GM20431 (cell line): ENCODE data around the gene GMPR.
"Not testable (repeated sequence)": the region's sequence is repeated elsewhere in the genome, so short reads cannot be mapped to it uniquely, and the experiment has no call there.

Experiments used
- in situ Hi-C: fragments of 300-500 bp; cut with MseI, MboI; formaldehyde crosslinking; loops from one replicate; pipeline ENCODE4 v1.15.0; 2020; ENCODE audit warnings: low sequenced_read_pairs; ENCODE audit not compliant: unreplicated experiment

The GMPR gene

DNA sequence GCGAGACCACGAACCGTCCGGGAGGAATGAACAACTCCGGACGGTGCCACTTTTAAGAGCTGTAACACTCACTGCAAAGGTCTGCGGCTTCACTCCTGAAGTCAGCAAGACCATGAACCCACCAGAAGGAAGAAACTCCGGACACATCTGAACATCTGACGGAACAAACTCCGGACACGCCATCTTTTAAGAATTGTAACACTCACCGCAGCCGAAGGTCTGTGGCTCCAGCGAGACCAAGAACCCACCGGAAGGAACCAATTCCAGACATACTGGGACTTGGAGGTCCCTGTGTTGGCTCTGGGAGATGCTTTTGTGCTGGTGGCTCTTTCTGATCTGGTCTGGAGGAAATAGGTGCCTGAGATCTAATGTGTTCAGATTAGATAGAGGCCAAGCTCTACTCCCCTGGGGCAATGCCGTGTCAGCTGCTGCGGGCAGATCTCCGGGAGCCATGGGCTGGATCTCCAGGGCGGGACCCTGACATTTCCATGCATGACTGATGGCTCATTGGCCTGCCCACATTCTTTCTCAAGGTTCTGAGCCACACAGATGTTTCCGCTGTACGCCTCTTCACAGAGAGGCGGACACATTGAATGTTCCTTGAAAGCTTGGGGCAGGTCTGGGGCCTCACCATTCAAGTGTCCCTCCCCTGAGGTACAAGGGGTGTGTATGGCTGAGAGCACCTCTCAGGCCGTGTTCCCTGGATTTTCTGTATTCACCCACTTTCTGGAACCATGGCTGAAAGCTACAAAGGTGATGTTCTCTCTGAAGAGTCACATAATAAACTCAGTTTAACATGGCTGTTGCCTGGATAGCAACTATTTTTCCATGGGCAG is 29.3 kb downstream of the GMPR start:
- in situ Hi-C loops: no loop called here

DNA sequence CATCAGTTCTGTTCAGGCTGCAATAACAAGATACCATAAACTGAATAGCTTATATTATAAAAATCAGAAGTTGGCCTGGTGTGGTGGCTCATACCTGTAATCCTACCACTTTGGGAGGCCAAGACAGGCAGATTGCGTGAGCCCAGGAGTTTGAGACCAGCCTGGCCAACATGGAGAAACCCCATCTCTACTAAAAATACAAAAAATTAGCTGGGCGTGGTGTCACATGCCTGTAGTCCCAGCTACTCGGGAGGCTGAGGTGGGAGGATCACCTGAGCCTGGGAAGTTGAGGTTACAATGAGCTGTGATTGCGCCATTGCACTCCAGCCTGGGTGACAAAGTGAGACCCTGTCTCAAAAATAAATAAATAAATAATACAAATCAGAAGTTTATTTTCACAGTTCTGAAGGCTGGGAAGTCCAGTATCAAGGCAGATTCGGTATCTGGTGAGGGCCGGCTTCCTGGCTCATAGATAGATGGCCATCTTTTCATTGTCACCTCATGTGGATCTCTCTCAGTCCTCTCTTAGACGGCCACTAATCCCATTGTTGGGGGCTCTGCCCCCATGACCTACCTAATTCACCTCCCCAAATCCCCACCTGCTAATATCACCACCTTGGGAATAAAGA is 31.2 kb downstream of the GMPR start:
- in situ Hi-C loops: not testable (repeated sequence)

DNA sequence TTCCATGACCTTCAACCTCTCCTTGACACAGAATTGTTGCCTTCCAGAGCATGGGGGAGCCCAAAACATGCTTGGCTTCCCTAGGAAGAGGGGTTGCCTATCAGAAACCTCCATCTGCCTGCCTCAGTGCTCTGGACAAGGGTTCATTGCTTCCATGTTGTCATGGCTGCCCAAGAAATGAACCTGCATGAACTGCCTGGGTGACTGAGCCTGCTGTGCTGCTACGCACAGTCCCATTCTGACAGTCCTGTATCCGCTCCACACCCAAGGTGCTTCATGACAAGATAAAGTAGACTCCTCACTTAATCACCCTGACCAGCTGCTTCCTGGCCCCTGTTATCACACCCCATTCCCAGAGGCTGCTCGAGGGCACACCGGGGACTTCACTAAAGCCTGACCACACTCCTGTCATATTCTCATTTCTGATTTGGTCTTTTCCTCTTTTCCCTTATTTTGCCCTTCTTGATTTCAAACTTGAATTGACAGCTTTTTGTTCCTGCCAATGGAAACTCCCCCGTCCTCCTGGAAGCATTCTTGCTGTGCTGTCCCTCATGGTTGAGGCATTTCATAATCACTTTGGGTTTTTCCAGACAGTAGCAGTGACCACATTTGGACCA is 31.9 kb downstream of the GMPR start:
- in situ Hi-C loops: no loop called here

DNA sequence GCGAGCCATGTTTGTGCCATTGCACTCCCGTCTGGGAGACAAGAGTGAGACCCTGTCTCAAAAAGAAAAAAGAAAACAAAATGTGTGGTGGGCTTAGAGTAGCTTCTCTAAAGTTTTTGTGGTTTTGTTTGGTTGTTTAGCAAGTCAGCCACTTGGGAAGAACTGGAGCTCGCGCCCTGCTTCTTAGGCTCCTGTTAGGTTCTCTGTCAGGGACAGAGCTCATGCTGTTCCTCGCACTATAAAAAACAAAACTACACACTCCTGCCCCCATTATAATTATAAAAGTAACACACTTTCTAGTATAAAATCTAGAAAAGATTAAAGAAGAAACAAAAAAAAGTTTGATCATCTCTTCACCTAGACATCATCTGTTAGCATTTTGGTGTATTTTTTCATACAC is 33.0 kb downstream of the GMPR start:
- in situ Hi-C loops: no loop called here

DNA sequence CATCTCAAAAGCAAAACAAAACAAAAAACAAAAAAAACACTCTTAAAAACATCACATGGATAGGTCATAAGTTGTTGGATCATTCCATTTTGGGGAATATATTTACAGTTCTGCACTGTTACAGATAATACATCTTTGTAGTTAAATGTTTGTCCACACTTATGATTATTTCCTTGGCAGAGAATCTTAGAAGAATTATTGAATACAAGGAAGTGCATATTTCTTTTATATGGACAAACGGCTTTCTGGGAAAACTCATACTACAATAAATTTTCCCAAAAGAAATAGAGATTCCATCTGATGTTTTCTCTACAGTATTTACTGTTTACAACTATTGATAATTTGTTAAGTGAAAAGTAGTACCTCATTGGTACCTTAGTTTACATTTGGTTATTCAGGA is 33.8 kb downstream of the GMPR start:
- in situ Hi-C loops: no loop called here

DNA sequence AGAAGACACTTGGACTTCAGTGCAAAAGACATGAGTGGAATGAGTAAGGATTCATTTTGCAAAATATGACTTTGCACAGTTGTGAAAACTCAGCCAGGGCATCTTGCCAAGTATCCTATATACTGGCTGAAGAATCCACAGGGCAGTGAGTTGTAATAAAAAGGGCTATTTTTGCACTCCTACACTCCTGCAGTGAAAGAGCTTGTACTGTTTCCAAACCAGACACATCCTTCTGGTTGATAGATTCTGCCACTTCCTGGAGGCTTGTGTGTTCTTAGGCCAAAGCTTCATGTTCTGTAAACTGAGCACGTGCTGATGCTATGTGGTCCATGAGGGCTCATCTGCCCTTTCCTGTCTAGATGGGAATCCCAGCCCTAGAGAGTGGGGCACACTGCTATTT is 34.9 kb downstream of the GMPR start:
- in situ Hi-C loops: no loop called here

DNA sequence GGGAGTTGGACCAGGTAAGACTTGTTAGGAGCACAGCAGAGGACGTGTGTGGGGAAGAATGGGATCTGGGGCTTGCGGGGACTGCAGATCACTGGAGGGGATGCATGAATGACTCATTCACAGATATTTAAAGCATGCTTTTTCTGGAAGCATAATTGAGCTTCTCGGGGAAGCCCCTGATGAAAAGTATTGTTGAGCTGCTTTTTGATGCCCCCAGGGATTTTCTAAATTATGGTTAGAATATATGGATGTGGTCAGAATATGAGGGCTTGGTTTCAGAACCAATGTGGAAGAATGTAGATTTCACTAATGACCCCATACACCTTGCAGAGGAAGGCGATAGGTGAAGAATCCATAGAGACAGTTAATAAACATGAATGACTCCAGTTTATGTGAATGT is 36.1 kb downstream of the GMPR start:
- in situ Hi-C loops: no loop called here

DNA sequence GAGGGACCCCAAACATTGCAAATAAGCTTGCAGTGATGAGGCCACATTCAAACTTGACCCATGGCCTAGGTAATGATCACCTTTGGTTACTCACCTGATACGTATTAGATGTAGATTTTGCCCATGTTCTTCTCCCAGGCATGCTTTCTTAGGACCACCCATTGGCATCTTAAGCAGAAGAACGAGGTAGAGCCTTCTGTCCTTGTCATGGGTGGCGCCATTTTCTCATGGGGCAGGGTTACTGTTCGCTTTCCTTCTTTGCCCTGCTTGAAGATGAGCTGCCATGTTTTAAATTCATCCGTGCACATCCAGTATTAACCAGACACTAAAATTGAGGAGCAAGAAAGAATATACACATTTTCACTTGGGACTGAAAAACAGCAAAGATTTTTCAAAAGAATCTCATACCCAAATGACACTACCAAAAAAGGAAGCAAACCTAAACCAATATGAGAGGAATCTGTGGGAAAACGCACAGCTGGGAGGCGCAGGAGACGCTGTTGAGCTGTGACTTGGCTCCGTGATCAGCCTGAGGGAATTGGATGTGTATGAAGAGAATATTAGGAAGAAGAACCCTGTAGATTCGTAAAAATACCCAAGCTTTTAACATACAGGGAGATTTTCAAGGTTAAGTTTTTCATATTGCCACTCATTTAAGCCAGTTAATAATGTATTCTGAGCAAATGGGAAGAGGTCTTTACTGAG is 36.6 kb downstream of the GMPR start:
- in situ Hi-C loops: no loop called here

DNA sequence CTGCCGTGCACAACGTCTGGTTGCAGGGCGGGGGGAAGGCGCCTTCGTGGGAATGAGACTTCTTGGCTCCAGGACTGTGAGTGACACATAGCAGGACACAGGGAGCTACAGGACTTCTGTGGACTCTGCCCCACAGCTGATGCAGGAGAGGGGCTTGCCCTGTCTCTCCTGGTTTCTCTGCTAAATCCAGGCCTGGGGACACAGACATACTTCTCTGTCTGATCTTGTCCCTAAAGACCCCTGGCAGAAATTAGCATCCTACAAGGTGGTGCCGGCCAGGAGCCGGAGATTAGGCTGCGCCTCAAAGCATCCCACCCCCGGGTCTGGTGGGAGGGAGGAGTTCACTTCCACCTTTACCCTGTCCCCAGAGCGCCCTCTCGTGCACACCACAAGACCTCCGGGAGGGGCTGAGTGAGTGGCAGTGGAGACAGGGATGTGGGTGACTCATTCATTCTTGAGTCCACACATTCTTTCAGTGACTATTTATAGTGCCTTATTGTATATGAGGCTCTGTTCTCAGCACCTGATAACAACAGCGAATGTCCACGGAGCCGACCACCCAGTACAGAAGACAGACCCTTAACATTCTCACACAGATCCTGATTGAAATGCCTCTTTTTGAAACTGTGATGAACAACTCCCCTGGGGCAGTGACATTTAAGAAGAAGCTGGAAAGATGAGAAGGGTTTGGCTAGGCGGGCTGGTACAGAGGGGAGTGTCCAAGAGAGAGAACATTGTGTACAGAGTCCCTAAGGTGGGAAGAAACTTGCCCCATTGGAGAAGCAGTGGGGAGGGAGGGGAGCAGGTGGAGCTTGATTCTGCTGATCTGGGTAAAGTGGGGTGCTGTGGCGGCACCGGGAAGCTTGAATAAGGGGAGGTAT is 39.0 kb downstream of the GMPR start:
- in situ Hi-C loops: no loop called here

DNA sequence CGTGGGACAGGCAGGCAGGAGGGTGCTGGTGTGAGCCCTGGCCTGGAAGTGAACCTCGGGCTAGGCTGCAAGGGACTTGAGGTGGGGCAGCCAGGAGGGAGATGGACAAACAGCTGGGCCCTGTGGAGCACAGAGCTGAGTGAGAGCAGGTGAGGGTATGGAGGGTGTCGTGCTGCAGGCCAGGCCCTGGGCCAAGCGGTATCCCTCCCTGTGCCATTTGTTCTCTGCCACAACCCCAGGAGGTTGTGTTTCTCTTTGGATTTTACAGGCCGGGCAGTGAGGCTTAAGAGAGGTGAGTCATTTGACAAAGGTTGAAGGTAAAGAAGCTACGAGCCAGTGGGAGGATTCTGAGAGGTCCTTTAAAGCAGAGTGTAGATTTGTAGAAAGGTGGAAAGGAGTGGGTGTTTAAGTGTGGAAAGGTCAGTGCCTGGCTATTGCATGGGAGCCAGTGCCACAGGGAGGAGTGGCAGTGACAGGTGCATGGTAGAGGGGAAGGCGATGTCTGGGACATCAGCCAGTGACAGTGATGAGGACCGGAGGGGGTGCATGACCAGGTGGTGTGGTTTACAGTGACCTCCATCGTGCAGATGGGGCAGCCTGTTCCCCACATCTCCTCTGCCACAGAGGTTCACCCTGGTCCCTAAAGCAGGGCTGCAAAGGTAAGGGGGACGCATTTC is 39.8 kb downstream of the GMPR start:
- in situ Hi-C loops: no loop called here

DNA sequence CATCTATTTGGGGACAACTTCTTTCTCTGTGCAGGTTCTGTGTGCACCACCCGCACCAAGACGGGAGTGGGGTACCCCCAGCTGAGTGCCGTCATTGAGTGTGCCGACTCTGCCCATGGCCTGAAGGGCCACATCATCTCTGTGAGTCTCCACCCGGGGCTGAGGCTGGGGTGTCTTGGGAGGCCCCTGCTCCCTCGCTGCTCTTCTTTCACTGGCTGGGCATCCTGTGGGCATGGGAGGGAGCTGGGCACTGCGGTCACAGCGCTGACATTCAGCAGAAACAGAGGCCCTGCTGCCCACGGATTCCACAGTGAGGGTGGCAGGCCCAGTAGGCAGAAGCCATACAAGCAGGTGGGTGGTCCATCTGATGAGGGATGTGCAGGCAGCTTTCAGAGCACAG is 40.4 kb downstream of the GMPR start:
- in situ Hi-C loops: no loop called here

DNA sequence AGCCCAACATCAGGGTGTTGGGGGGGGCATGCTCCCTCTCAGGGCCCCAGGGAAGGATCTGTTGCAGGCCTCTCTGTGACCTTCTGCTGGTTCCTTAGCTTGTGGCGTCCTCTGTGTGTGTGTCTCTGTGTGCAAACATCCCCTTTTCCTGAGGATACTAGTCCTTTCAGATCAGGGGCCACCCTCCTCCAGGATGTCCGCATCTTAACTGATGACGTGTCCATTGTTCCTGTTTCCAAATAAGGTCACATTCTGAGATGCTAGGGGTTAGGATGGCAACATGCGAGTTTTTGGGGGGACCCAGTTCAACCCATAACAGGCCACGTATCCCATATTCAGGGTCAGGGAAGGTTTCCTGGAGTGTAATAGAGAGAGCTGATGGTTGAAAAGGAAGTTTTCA is 40.9 kb downstream of the GMPR start:
- in situ Hi-C loops: no loop called here

DNA sequence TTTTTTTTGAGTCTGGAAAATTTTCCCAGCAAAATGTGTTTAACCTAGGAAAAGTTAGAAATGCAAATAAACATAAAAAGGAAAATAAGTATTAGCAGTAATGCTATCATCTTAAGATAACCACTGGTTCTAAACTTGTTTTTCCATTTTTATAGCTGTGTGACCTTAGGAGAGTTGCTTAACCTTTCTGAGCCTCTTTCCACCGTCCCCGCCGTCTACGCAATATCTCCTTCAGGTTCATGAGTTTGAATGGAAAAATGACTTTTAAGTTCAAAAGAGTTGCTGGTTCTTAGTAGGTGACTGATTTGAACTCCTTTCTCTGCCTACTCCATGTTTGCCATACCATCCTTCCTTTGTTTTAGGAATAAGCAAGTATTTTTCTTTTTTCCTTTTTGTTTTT is 44.0 kb downstream of the GMPR start:
- in situ Hi-C loops: no loop called here

DNA sequence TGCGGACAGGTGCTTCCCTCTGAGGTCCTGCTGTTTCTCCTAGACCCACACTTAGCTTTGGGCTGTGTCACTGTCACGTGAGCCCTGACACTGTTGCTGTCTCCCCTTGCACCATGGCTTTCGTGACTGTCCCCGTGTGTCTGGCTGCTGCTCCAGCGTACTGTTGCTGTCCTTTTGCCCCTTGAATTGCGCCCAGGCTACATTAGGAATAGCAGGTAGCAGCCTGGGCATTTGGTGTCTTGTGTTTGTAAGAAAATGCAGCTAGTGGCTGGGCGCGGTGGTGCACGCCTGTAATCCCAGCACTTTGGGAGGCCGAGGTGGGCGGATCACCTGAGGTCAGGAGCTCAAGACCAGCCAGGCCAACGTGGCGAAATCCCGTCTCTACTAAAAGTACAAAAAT is 46.1 kb downstream of the GMPR start:
- in situ Hi-C loops: no loop called here

DNA sequence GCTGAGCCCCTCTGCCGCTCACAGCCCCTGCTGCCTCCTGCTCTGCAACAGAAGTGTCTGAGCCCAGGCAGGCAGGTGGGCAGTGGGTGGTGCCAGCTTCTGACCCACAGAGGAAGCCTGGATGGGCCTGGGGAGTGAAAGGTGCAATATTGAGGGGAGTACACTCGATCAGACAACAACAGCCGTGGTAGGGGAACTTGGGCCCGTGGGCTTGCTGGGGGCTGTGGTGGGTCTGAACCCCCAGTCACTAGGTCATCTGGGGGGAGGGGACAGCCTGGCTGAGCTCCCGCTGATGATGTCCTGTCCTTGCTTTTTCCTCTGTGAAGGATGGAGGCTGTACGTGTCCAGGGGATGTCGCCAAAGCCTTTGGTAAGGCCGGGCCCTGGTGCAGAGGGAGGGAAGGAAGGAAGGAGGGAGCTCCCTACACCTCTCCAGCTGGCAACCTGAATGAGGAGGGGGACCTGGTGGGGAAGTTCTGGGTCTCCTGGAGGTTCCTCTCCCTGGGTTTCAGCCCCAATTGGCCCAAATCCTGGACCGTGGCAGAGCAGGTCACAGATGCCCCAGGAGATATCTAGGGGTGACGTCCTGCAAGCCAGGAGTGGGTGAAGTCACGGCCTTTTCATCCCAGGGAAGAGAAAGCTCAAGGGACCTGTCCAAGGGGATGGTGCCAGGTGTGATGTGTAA is 47.2 kb downstream of the GMPR start:
- in situ Hi-C loops: no loop called here

DNA sequence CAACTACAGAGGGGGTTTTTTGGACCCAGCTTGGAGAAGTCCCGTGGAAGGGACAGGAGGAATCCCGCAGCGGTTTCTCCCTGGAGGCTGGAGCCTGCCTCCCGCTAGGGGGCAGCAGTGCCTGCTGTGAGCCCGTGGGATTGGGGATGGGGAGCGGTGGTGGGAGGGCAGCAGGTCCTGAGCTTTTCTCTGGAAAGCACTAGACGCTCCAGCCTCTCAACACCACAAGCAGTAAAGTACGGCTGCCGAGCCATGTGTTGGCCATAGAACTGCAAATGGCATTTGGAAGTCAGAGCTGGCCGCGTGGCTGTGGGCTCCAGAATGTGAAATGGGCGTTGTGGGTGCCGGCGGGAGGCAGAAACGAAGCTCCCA is 47.8 kb downstream of the GMPR start:
- in situ Hi-C loops: no loop called here

DNA sequence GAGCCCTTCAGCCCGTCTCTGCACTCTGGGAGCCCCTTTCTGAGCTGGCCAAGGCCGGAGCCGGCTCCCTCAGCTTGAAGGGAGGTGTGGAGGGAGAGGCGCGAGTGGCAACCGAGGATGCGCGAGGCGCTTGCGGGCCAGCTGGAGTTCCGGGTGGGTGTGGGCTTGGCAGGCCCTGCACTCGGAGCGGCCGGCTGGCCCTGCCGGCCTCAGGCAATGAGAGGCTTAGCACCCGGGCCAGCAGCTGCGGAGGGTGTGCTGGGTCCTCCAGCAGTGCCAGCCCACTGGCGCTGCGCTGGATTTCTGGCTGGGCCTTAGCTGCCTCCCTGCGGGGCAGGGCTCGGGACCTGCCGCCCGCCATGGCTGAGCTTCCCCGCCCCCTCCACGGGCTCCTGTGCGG is 49.8 kb downstream of the GMPR start:
- in situ Hi-C loops: no loop called here

DNA sequence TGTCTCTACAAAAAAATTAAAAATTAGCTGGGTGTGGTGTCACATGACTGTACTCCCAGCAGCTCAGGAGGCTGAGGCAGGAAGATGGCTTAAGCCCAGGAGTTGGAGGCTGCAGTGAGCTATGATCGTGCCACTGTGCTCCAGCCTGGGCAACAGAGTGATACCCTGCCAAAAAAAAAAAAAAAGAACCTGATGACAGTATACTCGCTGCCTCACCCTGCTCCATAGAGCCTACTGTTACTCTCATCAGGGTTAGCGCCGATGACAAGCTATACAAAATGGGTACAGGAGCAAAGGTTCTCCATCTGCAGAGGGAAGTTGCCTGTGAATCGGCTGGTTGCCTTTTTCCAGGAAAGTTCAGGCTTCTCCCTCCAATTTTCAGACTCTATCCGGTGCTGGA is 53.4 kb downstream of the GMPR start:
- in situ Hi-C loops: no loop called here

DNA sequence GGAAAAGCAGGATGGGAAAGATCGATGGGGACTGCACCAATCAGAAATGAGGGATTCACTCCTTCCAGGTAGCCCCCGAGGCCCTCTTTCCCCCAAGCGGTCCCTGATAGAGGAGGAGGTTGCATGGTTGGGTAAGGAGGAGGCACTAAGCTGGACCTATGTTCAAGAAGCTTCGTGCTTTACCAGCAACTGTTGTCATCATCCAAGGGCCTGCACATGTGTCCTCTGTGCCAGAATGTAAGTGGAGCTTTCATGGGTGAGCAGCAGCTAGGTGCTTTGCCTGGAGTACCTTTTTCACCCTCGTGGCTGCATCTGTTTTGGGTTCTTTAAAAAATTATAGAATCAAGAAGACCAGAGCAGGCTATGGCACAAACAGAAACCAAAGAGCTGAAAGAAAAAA is 54.0 kb downstream of the GMPR start:
- in situ Hi-C loops: no loop called here
